DND-41 (cell line): ENCODE data around the gene CRTAC1.

Experiments used
- ATAC-seq: fragments of 200-7000 bp; cut with Tn5 transposase; 3 replicates; pipeline ENCODE4 v1.9.1; 2021; ENCODE audit warnings: low read depth; ENCODE audit not compliant: insufficient read depth
- DNase-seq: peaks from one replicate; pipeline ENCODE4 v3.0.0-alpha.2; 2020
- H2AFZ ChIP-seq: 2 replicates; pipeline ENCODE4 v1.6.0; 2012; ENCODE audit warnings: low read depth, low read length
- H3K27ac ChIP-seq: 2 replicates; pipeline ENCODE4 v1.5.1; 2012; ENCODE audit warnings: low read length, inconsistent platforms
- H3K27me3 ChIP-seq: fragments of 200-600 bp; sonication (generic); 2 replicates; pipeline ENCODE4 v1.6.0; 2012; ENCODE audit warnings: low read length, mild to moderate bottlenecking, inconsistent platforms; ENCODE audit not compliant: insufficient read depth, poor library complexity
- H3K36me3 ChIP-seq: 2 replicates; pipeline ENCODE4 v1.5.1; 2012; ENCODE audit warnings: low read length, inconsistent platforms; ENCODE audit not compliant: insufficient read depth
- H3K4me1 ChIP-seq: 2 replicates; pipeline ENCODE4 v1.5.1; 2012; ENCODE audit warnings: mild to moderate bottlenecking, low read length; ENCODE audit not compliant: insufficient read depth
- H3K4me2 ChIP-seq: 2 replicates; pipeline ENCODE4 v1.6.0; 2012; ENCODE audit warnings: mild to moderate bottlenecking, moderate library complexity, low read length, inconsistent platforms; ENCODE audit not compliant: insufficient read depth
- H3K4me3 ChIP-seq, 2 experiments: fragments of 200-600 bp in 1 of 2; shearing (Covaris generic) in 1 of 2; 2 replicates each; pipeline ENCODE4 v1.5.1; 2012 to 2016; ENCODE audit warnings: inconsistent platforms in 2 of 2, low read length in 2 of 2, mild to moderate bottlenecking in 2 of 2, low read depth in 1 of 2, moderate library complexity in 1 of 2
- H3K79me2 ChIP-seq: 2 replicates; pipeline ENCODE4 v1.6.0; 2012; ENCODE audit warnings: low read length, inconsistent platforms; ENCODE audit not compliant: insufficient read depth
- H3K9ac ChIP-seq: 2 replicates; pipeline ENCODE4 v1.6.0; 2012; ENCODE audit warnings: low read depth, mild to moderate bottlenecking, inconsistent platforms, low read length, moderate library complexity
- H3K9me3 ChIP-seq: 2 replicates; pipeline ENCODE4 v1.5.1; 2012; ENCODE audit warnings: low read length, moderate library complexity, mild to moderate bottlenecking, inconsistent platforms; ENCODE audit not compliant: insufficient read depth, severe bottlenecking
- H4K20me1 ChIP-seq: 2 replicates; pipeline ENCODE4 v1.6.0; 2012; ENCODE audit warnings: low read length; ENCODE audit not compliant: insufficient read depth
- CTCF ChIP-seq: IDR thresholded peaks from 2 replicates; pipeline ENCODE4 v1.5.1; 2012; ENCODE audit warnings: borderline replicate concordance, low read length, moderate library complexity, mild to moderate bottlenecking; ENCODE audit not compliant: poor library complexity, severe bottlenecking; ENCODE audit errors: extremely low read depth
- EZH2 ChIP-seq: IDR thresholded peaks from 3 replicates; pipeline ENCODE4 v1.6.1; 2012; ENCODE audit warnings: borderline replicate concordance, low read depth, mild to moderate bottlenecking, moderate library complexity, low read length, inconsistent platforms; ENCODE audit not compliant: severe bottlenecking

Gene CRTAC1

GRCh38 chr10:97907830-97908229 lies 122.6 kb downstream of the CRTAC1 start:
- no peak overlapping the region for H3K27ac ChIP-seq
- DNase-seq (no peak), ATAC-seq (no peak)
- H2AFZ ChIP-seq, result no peak overlapping the region
- H3K4me3 ChIP-seq, result no peak overlapping the region
- no peak overlapping the region for H3K4me2 ChIP-seq
- H3K4me1 ChIP-seq, result no peaks in the 10 kb centered on the region
- H3K79me2 ChIP-seq, result no peaks in the 10 kb centered on the region
- no peaks in the 10 kb centered on the region for H3K9me3 ChIP-seq
- H3K9ac ChIP-seq, result no peak overlapping the region
- no peak for TF ChIP-seq CTCF
- no peak for TF ChIP-seq EZH2
- no peaks in the 10 kb centered on the region for H3K36me3 ChIP-seq
- H4K20me1 ChIP-seq, result no peaks in the 10 kb centered on the region
- H3K27me3 ChIP-seq, result peaks cover 57% of the 10 kb centered on the region

GRCh38 chr10:97907211-97907610 lies 123.2 kb downstream of the CRTAC1 start:
- Histone ChIP-seq H3K4me1 (no peaks in the 10 kb centered on the region), H3K36me3 (no peaks in the 10 kb centered on the region), H3K27ac (no peak overlapping the region), H2AFZ (no peak overlapping the region), H4K20me1 (no peaks in the 10 kb centered on the region), H3K9ac (no peak overlapping the region), H3K9me3 (no peaks in the 10 kb centered on the region), H3K79me2 (no peaks in the 10 kb centered on the region), H3K4me3 (no peak overlapping the region), H3K4me2 (no peak overlapping the region), H3K27me3 (peaks cover 59% of the 10 kb centered on the region)
- TF ChIP-seq CTCF (no peak), EZH2 (no peak)
- ATAC-seq, result no peak
- no peak for DNase-seq

- Histone ChIP-seq H3K27ac (no peak overlapping the region), H3K4me2 (no peak overlapping the region), H3K36me3 (no peaks in the 10 kb centered on the region), H3K27me3 (peaks cover 51% of the 10 kb centered on the region), H3K9ac (no peak overlapping the region), H4K20me1 (0 out of 2 replicates have a peak, but pooled peaks cover 3% of the 10 kb centered on the region), H3K4me3 (no peak overlapping the region), H2AFZ (no peak overlapping the region), H3K79me2 (no peaks in the 10 kb centered on the region), H3K4me1 (no peaks in the 10 kb centered on the region), H3K9me3 (no peaks in the 10 kb centered on the region)
- DNase-seq, result no peak
- TF ChIP-seq EZH2, result no peak
- TF ChIP-seq CTCF, result no peak
- ATAC-seq, result no peak
These were observed 125.1 kb downstream of the CRTAC1 start for GRCh38 chr10:97905276-97905675.

GRCh38 chr10:97904576-97904975 lies 125.8 kb downstream of the CRTAC1 start:
- peaks cover 48% of the 10 kb centered on the region for H3K27me3 ChIP-seq
- H3K27ac ChIP-seq, result no peak overlapping the region
- TF ChIP-seq CTCF, result no peak
- no peak for TF ChIP-seq EZH2
- no peak for DNase-seq
- H3K4me1 ChIP-seq, result no peaks in the 10 kb centered on the region
- H3K4me2 ChIP-seq, result no peak overlapping the region
- 0 out of 2 replicates have a peak, but pooled peaks cover 3% of the 10 kb centered on the region for H4K20me1 ChIP-seq
- no peak overlapping the region for H2AFZ ChIP-seq
- no peaks in the 10 kb centered on the region for H3K9me3 ChIP-seq
- no peaks in the 10 kb centered on the region for H3K79me2 ChIP-seq
- H3K9ac ChIP-seq, result no peak overlapping the region
- ATAC-seq, result no peak
- H3K4me3 ChIP-seq, result no peak overlapping the region
- no peaks in the 10 kb centered on the region for H3K36me3 ChIP-seq
